NCI-H2196 treated with DMSO at 0.1 percent for 48 hours (cell line): ENCODE measurements around the gene PRR36.

Source experiments
- DNase-seq: peaks from one replicate; lab custom pipeline; 2025; ENCODE audit not compliant: unreplicated experiment; lab: John Stamatoyannopoulos, UW

Gene PRR36

DNA sequence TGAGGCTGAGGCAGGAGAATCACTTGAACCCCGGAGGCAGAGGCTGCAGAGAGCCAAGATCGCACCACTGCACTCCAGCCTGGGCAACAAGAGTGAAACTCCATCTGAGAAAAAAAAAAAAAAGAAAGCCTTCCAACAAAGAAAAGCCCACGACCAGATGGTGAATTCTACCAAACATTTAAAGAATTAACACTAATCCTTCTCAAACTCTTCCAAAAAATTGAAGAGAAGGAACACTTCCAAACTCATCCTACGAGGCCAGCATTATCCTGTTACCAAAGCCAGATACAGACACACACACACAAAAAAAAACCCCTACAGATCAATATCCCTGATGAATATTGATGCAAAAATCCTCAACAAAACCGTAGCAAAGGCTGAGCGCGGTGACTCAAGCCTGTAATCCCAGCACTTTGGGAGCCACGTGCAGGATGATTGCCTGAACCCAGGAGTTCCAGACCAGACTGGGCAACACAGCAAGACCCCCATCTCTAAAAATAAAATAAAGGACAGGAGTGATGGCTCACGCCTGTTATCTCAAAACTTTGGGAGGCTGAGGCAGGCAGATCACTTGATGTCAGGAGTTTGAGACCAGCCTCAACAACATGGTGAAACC, 50.4 kb downstream of the PRR36 start:
- no peak for DNase-seq

DNA sequence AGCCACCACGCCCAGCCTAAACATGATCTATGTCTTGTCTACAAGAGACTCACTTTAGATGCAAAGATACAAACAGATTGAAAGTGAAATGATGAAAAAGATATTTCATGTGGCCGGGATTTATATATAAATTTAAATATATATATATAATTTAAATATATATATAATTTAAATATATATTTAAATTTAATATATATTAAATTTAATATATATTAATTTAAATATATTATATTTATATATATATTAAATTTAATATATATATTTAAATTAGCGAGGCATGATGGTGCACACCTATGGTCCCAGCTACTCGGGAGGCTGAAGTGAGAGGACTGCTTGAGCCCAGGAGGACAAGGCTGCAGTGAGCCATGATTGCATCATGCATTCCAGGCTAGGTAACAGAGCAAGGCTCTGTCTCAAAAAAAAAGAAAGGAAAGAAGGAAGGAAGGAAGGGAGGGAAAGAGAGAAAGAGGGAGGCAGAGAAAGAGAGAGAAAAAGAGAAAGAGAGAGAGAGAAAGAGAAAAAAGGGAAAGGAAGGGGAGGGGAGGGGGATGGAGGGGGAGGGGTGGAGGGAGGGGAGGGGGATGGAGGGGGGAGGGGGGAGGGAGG, 51.2 kb downstream of the PRR36 start:
- DNase-seq, result no peak

DNA sequence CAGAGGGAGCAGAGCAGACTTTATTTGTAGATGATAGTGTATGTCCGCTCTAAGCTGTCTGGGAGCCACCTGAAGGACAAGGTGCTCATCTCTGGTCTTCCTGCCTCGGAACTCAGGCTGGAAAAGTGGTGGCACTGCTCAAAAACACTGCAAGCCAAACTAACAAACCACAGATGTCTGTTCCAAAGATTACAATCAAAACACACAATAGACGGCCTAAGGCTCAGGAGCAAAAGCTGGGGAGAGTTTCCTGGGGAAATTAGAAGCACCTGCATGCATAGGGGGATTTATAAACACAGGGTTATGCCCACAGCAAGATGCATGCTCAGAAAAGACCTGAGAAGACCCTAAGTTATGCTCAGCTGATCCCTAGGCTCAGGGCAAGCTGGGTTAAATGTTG, 53.6 kb downstream of the PRR36 start:
- no peak for DNase-seq

DNA sequence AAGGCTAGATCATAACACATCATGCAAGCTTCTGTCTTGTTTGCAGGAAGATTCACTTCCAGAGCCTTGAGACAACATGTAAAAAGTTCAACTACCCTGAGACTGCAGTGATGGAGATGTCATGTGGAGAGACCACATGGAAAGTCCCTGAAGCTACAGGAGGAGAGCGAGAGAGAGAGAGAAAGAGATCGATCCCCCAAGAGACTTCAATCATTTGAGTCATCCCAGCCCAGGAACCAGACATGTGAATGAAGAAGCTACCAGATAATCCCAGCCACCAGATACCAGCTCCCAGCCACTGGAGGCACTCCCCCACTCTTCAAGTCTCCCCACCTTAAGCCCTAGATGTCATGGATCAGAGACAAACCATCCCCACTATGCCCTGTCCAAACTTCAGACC, 54.9 kb downstream of the PRR36 start:
- DNase-seq, result no peak

DNA sequence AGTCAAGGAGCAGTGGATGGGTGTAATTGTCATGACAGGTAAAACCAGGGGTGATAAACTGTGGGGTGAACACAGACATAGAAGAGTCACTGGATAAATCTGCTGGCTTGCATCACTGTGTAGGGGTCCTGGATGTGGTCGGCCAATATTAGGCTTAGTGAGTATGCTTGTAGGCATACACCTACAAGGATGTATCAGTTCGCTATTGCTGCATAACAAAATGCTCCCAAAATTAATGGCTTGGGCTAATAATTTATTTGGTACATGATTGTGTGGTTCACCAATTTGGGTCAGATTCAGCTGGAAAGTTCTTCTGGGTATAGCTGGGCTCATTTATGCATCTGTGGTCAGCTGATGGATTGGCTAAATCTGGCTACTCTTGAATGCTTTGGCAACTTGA, 55.4 kb downstream of the PRR36 start:
- DNase-seq, result no peak
